ENCODE results near the gene HIBCH. TPM values are rescaled to one million over a fixed set of nuclear protein-coding genes. Genes with fewer than 3 reads are reported as not detected.

HIBCH gene
- total and polyA plus RNA-seq, 9 of the 15 experiments (the other 6 are each of a cell fraction or from before 2014, with no cell fraction given) = 17.0 to 65.4 (median 28.3) TPM

- TF ChIP-seq PBX2 (CRISPR knock-in tag; IDR thresholded peaks at IDR 0.05; ENCODE audit: low read depth) (no peak), PBX2 (tag; conservative IDR thresholded peaks at IDR 0.05; ENCODE audit: low read depth) (0 out of 2 replicates have a peak, but pooled peaks have one; percentile 46), STAT5A (IDR thresholded peaks at IDR 0.05; ENCODE audit: borderline replicate concordance, low read length) (peak; percentile 87), ZNF717 (CRISPR knock-in tag; IDR thresholded peaks at IDR 0.05) (no peak), CHD2 (IDR thresholded peaks at IDR 0.05; ENCODE audit: low read depth, low read length) (no peak), HNRNPH1 (optimal IDR thresholded peaks at IDR 0.05; ENCODE audit: low read depth, low read length) (no peak), SAFB2 (IDR thresholded peaks at IDR 0.05; ENCODE audit: borderline replicate concordance, low read depth, low read length, severe bottlenecking) (no peak), EWSR1 (IDR thresholded peaks at IDR 0.05; ENCODE audit: borderline replicate concordance, low read depth, partially characterized antibody) (peak; percentile 83), XRCC5 (IDR thresholded peaks at IDR 0.05; ENCODE audit: low read depth, low read length) (no peak), MLLT1 (IDR thresholded peaks at IDR 0.05) (peak; percentile 65 to 84; a peak in 2 of 4 replicates), HSF4 (CRISPR knock-in tag; IDR thresholded peaks at IDR 0.05; ENCODE audit: borderline replicate concordance) (no peak), RB1 (IDR thresholded peaks at IDR 0.05; ENCODE audit: low read depth) (no peak), PCBP2 (IDR thresholded peaks at IDR 0.05; ENCODE audit: low read depth, low read length, poor library complexity, severe bottlenecking) (no peak), TBL1XR1 (IDR thresholded peaks at IDR 0.05; ENCODE audit: low read length in 2 of 2) (no peak; a peak in 2 of 4 replicates), TRIM24 (IDR thresholded peaks at IDR 0.05) (peak; percentile 89), ZSCAN32 (CRISPR knock-in tag; IDR thresholded peaks at IDR 0.05) (no peak), ZNF589 (CRISPR knock-in tag; IDR thresholded peaks at IDR 0.05; ENCODE audit: low read depth) (0 out of 2 replicates have a peak, but pooled peaks have one; percentile 42), PPARD (CRISPR knock-in tag; IDR thresholded peaks at IDR 0.05) (no peak), ZBTB2 (IDR thresholded peaks at IDR 0.05) (peak; percentile 43; the same call in 1 of the 2 replicates), MYBL2 (IDR thresholded peaks at IDR 0.05; ENCODE audit: low read depth) (no peak), MYBL2 (CRISPR knock-in tag; IDR thresholded peaks at IDR 0.05; ENCODE audit: borderline replicate concordance) (no peak), NKRF (IDR thresholded peaks at IDR 0.05; ENCODE audit: borderline replicate concordance) (no peak), KAT8 (IDR thresholded peaks at IDR 0.05; ENCODE audit: low read depth) (no peak)
These were observed 135.2 kb downstream of the HIBCH start (continued) for GRCh38 chr2:190184460-190184859.

Measured in K562 (cell line).